Hematopoietic multipotent progenitor cell treated with erythropoietin and hydrocortisone succinate and interleukin-3 and kit ligand, for 4 days (in vitro differentiated cells): ENCODE measurements around the gene TOP3B.

Experiments used
- DNase-seq: peaks from one replicate; pipeline ENCODE4 v3.0.0-alpha.2; 2015

The TOP3B gene

GRCh38 chr22:22013559-22014284 is 31.1 kb upstream of the TOP3B start:
- DNase-seq: no peak

GRCh38 chr22:22011964-22012363 is 29.4 kb upstream of the TOP3B start:
- no peak for DNase-seq

GRCh38 chr22:22010358-22010757 is 27.8 kb upstream of the TOP3B start:
- no peak for DNase-seq

GRCh38 chr22:22009661-22010060 is 27.1 kb upstream of the TOP3B start:
- no peak for DNase-seq

- no peak for DNase-seq
These were observed 24.0 kb upstream of the TOP3B start for GRCh38 chr22:22006596-22006990.

- no peak for DNase-seq
These were observed 23.5 kb upstream of the TOP3B start for GRCh38 chr22:22005945-22006595.

GRCh38 chr22:22003233-22003632 is 20.6 kb upstream of the TOP3B start:
- DNase-seq: no peak

- DNase-seq: no peak
These were observed 20.0 kb upstream of the TOP3B start for GRCh38 chr22:22002526-22003055.

- DNase-seq: no peak
These were observed 19.3 kb upstream of the TOP3B start for GRCh38 chr22:22001664-22002525.

- DNase-seq: no peak
These were observed 16.1 kb upstream of the TOP3B start for GRCh38 chr22:21998595-21999247.

- no peak for DNase-seq
These were observed 13.7 kb upstream of the TOP3B start for GRCh38 chr22:21996175-21996720.

GRCh38 chr22:21995660-21996059 is 13.1 kb upstream of the TOP3B start:
- DNase-seq: no peak

GRCh38 chr22:21994881-21995444 is 12.4 kb upstream of the TOP3B start:
- DNase-seq: no peak

- no peak for DNase-seq
These were observed 10.1 kb upstream of the TOP3B start for GRCh38 chr22:21992593-21993237.

- no peak for DNase-seq
These were observed 9.2 kb upstream of the TOP3B start for GRCh38 chr22:21991774-21992173.

- DNase-seq: no peak
These were observed 8.7 kb upstream of the TOP3B start for GRCh38 chr22:21991304-21991596.

- DNase-seq: no peak
These were observed 8.1 kb upstream of the TOP3B start for GRCh38 chr22:21990445-21991303.

- no peak for DNase-seq
These were observed 6.5 kb upstream of the TOP3B start for GRCh38 chr22:21989049-21989448.

- no peak for DNase-seq
These were observed 2.6 kb upstream of the TOP3B start for GRCh38 chr22:21985214-21985613.

- DNase-seq: peak; percentile 41
These were observed 2.2 kb upstream of the TOP3B start for GRCh38 chr22:21984793-21985192.

- peak; percentile 15 for DNase-seq
These were observed 713 bp downstream of the TOP3B start for GRCh38 chr22:21981874-21982273.
